Measurements from ENCODE around the gene ZFP36L2.

ZFP36L2 gene

DNA sequence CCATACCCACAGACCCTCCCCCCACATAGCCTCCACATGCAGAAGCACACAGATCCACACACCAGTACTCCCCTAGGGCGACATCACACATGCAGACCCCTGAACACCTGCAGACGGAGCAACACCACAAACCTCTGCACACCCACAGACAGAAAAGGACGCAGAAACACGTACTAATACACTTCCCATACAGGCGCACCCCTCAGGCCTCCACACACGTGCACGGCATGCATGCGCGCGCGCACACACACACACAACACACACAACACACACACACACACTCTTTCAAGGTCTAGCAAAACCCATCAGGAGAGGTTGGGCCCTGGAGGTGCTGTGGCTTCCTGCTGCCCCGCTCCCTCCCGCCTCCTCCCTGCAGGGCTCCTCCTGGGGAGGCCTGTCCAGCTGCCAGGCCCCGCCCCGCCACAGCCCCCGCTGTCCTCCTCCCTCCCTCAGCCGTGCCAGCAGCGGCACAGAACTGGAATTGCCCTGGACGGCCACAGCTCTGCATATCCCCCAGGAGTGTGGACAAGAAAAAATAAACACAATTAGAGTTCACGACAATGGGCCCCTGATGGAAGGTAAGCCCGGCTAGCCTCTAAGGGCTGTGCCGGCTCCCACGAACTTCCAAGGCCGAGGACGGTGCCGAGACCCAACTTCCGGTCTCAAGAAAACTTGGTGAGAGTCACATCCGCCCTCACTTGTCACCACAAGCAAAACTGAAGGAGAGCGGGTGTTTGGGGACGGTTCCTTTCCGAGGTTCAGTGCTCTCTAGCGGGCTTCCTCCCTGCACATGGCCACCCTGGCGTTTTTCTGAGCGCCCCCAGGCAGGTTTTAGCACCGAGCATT lies 6.8 kb downstream of the ZFP36L2 start (continued):
- TF ChIP-seq ZNF76 (tag by site-specific recombination; IDR thresholded peaks at IDR 0.05; ENCODE audit: borderline replicate concordance, low read depth) = no peak
- TF ChIP-seq ZNF366 (tag by site-specific recombination; conservative IDR thresholded peaks at IDR 0.05) = peak; percentile 73
- TF ChIP-seq ZNF558 (tag by site-specific recombination; IDR thresholded peaks at IDR 0.05) = no peak
- TF ChIP-seq ZNF23 (tag by site-specific recombination; IDR thresholded peaks at IDR 0.05; ENCODE audit: borderline replicate concordance) = no peak
- 0 out of 2 replicates have a peak, but pooled peaks have one; percentile 15 for TF ChIP-seq ZNF324 (tag by site-specific recombination; IDR thresholded peaks at IDR 0.05)
- peak; percentile 66 for TF ChIP-seq ZNF600 (tag by site-specific recombination; IDR thresholded peaks at IDR 0.05)
- TF ChIP-seq ZNF629 (tag by site-specific recombination; IDR thresholded peaks at IDR 0.05) = peak; percentile 64; the same call in 1 of the 2 replicates
- no peak for TF ChIP-seq KLF1 (tag by site-specific recombination; IDR thresholded peaks at IDR 0.05)
- TF ChIP-seq, protein P1, sequence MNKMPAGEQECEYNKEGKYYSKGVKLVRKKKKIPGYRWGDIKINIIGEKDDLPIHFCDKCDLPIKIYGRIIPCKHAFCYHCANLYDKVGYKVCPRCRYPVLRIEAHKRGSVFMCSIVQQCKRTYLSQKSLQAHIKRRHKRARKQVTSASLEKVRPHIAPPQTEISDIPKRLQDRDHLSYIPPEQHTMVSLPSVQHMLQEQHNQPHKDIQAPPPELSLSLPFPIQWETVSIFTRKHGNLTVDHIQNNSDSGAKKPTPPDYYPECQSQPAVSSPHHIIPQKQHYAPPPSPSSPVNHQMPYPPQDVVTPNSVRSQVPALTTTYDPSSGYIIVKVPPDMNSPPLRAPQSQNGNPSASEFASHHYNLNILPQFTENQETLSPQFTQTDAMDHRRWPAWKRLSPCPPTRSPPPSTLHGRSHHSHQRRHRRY (tag by site-specific recombination; IDR thresholded peaks at IDR 0.05) = no peak
- no peak for TF ChIP-seq ZNF221 (tag by site-specific recombination; IDR thresholded peaks at IDR 0.05; ENCODE audit: borderline replicate concordance)
- TF ChIP-seq GLIS1 (tag by site-specific recombination; IDR thresholded peaks at IDR 0.05) = peak; percentile 87
- TF ChIP-seq, protein P2, sequence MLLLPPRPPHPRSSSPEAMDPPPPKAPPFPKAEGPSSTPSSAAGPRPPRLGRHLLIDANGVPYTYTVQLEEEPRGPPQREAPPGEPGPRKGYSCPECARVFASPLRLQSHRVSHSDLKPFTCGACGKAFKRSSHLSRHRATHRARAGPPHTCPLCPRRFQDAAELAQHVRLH (tag by site-specific recombination; IDR thresholded peaks at IDR 0.05) = peak; percentile 66; the same call in 1 of the 2 replicates
- TF ChIP-seq ZNF768 (tag by site-specific recombination; IDR thresholded peaks at IDR 0.05) = no peak
- TF ChIP-seq, protein P3, sequence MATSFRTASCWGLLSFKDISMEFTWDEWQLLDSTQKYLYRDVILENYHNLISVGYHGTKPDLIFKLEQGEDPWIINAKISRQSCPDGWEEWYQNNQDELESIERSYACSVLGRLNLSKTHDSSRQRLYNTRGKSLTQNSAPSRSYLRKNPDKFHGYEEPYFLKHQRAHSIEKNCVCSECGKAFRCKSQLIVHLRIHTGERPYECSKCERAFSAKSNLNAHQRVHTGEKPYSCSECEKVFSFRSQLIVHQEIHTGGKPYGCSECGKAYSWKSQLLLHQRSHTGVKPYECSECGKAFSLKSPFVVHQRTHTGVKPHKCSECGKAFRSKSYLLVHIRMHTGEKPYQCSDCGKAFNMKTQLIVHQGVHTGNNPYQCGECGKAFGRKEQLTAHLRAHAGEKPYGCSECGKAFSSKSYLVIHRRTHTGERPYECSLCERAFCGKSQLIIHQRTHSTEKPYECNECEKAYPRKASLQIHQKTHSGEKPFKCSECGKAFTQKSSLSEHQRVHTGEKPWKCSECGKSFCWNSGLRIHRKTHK (tag by site-specific recombination; IDR thresholded peaks at IDR 0.05) = no peak
- TF ChIP-seq ZNF664 (tag by site-specific recombination; IDR thresholded peaks at IDR 0.05) = peak; percentile 11; the same call in 1 of the 2 replicates
- TF ChIP-seq ZNF610 (tag by site-specific recombination; IDR thresholded peaks at IDR 0.05; ENCODE audit: borderline replicate concordance) = 0 out of 2 replicates have a peak, but pooled peaks have one; percentile 28
- TF ChIP-seq TCF7L2 (IDR thresholded peaks at IDR 0.05; ENCODE audit: borderline replicate concordance, low read depth, low read length) = no peak
- TF ChIP-seq, protein P4, sequence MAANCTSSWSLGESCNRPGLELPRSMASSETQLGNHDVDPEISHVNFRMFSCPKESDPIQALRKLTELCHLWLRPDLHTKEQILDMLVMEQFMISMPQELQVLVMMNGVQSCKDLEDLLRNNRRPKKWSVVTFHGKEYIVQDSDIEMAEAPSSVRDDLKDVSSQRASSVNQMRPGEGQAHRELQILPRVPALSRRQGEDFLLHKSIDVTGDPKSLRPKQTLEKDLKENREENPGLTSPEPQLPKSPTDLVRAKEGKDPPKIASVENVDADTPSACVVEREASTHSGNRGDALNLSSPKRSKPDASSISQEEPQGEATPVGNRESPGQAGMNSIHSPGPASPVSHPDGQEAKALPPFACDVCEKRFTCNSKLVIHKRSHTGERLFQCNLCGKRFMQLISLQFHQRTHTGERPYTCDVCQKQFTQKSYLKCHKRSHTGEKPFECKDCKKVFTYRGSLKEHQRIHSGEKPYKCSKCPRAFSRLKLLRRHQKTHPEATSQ (tag by site-specific recombination; IDR thresholded peaks at IDR 0.05) = no peak
- no peak for TF ChIP-seq ZNF48 (tag by site-specific recombination; IDR thresholded peaks at IDR 0.05)
- no peak; the same call in 1 of the 2 replicates for TF ChIP-seq ZFP37 (tag by site-specific recombination; IDR thresholded peaks at IDR 0.05)
- no peak; the same call in none of the 2 replicates for TF ChIP-seq ZNF24 (tag by site-specific recombination; IDR thresholded peaks at IDR 0.05)
- no peak for TF ChIP-seq ZNF596 (tag by site-specific recombination; IDR thresholded peaks at IDR 0.05)
- TF ChIP-seq, protein P5, sequence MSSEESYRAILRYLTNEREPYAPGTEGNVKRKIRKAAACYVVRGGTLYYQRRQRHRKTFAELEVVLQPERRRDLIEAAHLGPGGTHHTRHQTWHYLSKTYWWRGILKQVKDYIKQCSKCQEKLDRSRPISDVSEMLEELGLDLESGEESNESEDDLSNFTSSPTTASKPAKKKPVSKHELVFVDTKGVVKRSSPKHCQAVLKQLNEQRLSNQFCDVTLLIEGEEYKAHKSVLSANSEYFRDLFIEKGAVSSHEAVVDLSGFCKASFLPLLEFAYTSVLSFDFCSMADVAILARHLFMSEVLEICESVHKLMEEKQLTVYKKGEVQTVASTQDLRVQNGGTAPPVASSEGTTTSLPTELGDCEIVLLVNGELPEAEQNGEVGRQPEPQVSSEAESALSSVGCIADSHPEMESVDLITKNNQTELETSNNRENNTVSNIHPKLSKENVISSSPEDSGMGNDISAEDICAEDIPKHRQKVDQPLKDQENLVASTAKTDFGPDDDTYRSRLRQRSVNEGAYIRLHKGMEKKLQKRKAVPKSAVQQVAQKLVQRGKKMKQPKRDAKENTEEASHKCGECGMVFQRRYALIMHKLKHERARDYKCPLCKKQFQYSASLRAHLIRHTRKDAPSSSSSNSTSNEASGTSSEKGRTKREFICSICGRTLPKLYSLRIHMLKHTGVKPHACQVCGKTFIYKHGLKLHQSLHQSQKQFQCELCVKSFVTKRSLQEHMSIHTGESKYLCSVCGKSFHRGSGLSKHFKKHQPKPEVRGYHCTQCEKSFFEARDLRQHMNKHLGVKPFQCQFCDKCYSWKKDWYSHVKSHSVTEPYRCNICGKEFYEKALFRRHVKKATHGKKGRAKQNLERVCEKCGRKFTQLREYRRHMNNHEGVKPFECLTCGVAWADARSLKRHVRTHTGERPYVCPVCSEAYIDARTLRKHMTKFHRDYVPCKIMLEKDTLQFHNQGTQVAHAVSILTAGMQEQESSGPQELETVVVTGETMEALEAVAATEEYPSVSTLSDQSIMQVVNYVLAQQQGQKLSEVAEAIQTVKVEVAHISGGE (tag by site-specific recombination; conservative IDR thresholded peaks at IDR 0.05; ENCODE audit: low read depth) = peak; percentile 92
- peak; percentile 47 for TF ChIP-seq KLF8 (tag by site-specific recombination; IDR thresholded peaks at IDR 0.05)
- no peak for TF ChIP-seq ZNF660 (tag by site-specific recombination; IDR thresholded peaks at IDR 0.05)
- TF ChIP-seq, protein P6, sequence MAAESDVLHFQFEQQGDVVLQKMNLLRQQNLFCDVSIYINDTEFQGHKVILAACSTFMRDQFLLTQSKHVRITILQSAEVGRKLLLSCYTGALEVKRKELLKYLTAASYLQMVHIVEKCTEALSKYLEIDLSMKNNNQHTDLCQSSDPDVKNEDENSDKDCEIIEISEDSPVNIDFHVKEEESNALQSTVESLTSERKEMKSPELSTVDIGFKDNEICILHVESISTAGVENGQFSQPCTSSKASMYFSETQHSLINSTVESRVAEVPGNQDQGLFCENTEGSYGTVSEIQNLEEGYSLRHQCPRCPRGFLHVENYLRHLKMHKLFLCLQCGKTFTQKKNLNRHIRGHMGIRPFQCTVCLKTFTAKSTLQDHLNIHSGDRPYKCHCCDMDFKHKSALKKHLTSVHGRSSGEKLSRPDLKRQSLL (tag by site-specific recombination; IDR thresholded peaks at IDR 0.05) = no peak
- TF ChIP-seq, protein P7, sequence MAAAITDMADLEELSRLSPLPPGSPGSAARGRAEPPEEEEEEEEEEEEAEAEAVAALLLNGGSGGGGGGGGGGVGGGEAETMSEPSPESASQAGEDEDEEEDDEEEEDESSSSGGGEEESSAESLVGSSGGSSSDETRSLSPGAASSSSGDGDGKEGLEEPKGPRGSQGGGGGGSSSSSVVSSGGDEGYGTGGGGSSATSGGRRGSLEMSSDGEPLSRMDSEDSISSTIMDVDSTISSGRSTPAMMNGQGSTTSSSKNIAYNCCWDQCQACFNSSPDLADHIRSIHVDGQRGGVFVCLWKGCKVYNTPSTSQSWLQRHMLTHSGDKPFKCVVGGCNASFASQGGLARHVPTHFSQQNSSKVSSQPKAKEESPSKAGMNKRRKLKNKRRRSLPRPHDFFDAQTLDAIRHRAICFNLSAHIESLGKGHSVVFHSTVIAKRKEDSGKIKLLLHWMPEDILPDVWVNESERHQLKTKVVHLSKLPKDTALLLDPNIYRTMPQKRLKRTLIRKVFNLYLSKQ (tag by site-specific recombination; IDR thresholded peaks at IDR 0.05; ENCODE audit: borderline replicate concordance) = no peak
